SU-DHL-6 (cell line): ENCODE results near the gene GOLGA6L22.
"Not testable (repeated sequence)": the region's sequence is repeated elsewhere in the genome, so short reads cannot be mapped to it uniquely, and the experiment has no call there.

Source experiments
- EZH2phosphoT487 ChIP-seq: fragments of 200-600 bp; sonication (generic), shearing (Covaris generic); conservative IDR thresholded peaks from 2 replicates; pipeline ENCODE4 v1.6.1; 2018; ENCODE audit warnings: mild to moderate bottlenecking, antibody characterized with exemption, low read length, moderate library complexity, mixed read lengths
- TF ChIP-seq, protein P1 (sequence below): fragments of 200-600 bp; sonication (generic); IDR thresholded peaks from one replicate; pipeline ENCODE4 v1.5.1; 2017; ENCODE audit warnings: antibody characterized with exemption, mild to moderate bottlenecking, low read length, moderate library complexity; ENCODE audit not compliant: insufficient read depth, poor library complexity, severe bottlenecking

DNA sequence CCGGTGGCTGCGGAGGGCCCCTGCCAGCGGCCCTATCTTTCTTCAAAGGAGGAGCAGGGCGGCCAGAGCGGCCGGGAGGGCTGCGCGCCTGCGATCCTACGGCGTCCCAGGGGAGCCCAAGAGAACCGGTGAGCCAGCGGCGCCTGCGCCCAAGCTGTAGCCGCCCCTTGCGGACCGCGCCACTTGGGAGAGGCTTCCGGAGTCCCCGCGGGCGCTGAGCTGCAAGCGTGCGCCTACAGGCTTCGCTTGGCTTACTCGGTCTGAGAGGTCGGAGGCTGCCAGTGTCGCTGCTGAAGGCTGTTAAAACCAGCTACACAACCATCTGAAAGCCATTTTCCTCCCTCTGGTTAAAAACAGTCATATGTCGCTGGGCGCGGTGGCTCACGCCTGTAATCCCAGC, 40.0 kb upstream of the GOLGA6L22 start:
- TF ChIP-seq, protein P1, sequence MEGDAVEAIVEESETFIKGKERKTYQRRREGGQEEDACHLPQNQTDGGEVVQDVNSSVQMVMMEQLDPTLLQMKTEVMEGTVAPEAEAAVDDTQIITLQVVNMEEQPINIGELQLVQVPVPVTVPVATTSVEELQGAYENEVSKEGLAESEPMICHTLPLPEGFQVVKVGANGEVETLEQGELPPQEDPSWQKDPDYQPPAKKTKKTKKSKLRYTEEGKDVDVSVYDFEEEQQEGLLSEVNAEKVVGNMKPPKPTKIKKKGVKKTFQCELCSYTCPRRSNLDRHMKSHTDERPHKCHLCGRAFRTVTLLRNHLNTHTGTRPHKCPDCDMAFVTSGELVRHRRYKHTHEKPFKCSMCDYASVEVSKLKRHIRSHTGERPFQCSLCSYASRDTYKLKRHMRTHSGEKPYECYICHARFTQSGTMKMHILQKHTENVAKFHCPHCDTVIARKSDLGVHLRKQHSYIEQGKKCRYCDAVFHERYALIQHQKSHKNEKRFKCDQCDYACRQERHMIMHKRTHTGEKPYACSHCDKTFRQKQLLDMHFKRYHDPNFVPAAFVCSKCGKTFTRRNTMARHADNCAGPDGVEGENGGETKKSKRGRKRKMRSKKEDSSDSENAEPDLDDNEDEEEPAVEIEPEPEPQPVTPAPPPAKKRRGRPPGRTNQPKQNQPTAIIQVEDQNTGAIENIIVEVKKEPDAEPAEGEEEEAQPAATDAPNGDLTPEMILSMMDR: not testable (repeated sequence)
- TF ChIP-seq EZH2phosphoT487: not testable (repeated sequence)
